ENCODE measurements around the gene COQ2.

The COQ2 gene

GRCh38 chr4:83267830-83268475 lies 16.6 kb downstream of the COQ2 start:
- no peak for TF ChIP-seq TAF1 (IDR thresholded peaks at IDR 0.05; ENCODE audit: borderline replicate concordance, insufficient read depth, low read length)
- no peak for TF ChIP-seq POLR2AphosphoS5 (IDR thresholded peaks at IDR 0.05; ENCODE audit: low read depth, low read length)
- no peak for TF ChIP-seq REST (IDR thresholded peaks at IDR 0.05; ENCODE audit: insufficient read depth in 1 of 2, low read depth in 2 of 2, low read length in 2 of 2)
- no peak for TF ChIP-seq FOXP2 (optimal IDR thresholded peaks at IDR 0.05; ENCODE audit: borderline replicate concordance, extremely low read depth, extremely low read length, insufficient read depth)
- TF ChIP-seq SIN3A (IDR thresholded peaks at IDR 0.05; ENCODE audit: borderline replicate concordance, insufficient read depth, low read length), result no peak

- TF ChIP-seq POLR2AphosphoS5 (IDR thresholded peaks at IDR 0.05; ENCODE audit: low read depth, low read length) (no peak), REST (IDR thresholded peaks at IDR 0.05; ENCODE audit: insufficient read depth in 1 of 2, low read depth in 2 of 2, low read length in 2 of 2) (no peak), SIN3A (IDR thresholded peaks at IDR 0.05; ENCODE audit: borderline replicate concordance, insufficient read depth, low read length) (no peak), FOXP2 (optimal IDR thresholded peaks at IDR 0.05; ENCODE audit: borderline replicate concordance, extremely low read depth, extremely low read length, insufficient read depth) (no peak), TAF1 (IDR thresholded peaks at IDR 0.05; ENCODE audit: borderline replicate concordance, insufficient read depth, low read length) (no peak)
Observed at GRCh38 chr4:83267121-83267829, 17.3 kb downstream of the COQ2 start.

- TF ChIP-seq REST (IDR thresholded peaks at IDR 0.05; ENCODE audit: insufficient read depth in 1 of 2, low read depth in 2 of 2, low read length in 2 of 2) (no peak), FOXP2 (optimal IDR thresholded peaks at IDR 0.05; ENCODE audit: borderline replicate concordance, extremely low read depth, extremely low read length, insufficient read depth) (no peak), TAF1 (IDR thresholded peaks at IDR 0.05; ENCODE audit: borderline replicate concordance, insufficient read depth, low read length) (no peak), SIN3A (IDR thresholded peaks at IDR 0.05; ENCODE audit: borderline replicate concordance, insufficient read depth, low read length) (no peak), POLR2AphosphoS5 (IDR thresholded peaks at IDR 0.05; ENCODE audit: low read depth, low read length) (no peak)
Observed at GRCh38 chr4:83266689-83267088, 17.9 kb downstream of the COQ2 start.

- TF ChIP-seq REST (IDR thresholded peaks at IDR 0.05; ENCODE audit: insufficient read depth in 1 of 2, low read depth in 2 of 2, low read length in 2 of 2) (no peak), POLR2AphosphoS5 (IDR thresholded peaks at IDR 0.05; ENCODE audit: low read depth, low read length) (no peak), FOXP2 (optimal IDR thresholded peaks at IDR 0.05; ENCODE audit: borderline replicate concordance, extremely low read depth, extremely low read length, insufficient read depth) (no peak), SIN3A (IDR thresholded peaks at IDR 0.05; ENCODE audit: borderline replicate concordance, insufficient read depth, low read length) (no peak), TAF1 (IDR thresholded peaks at IDR 0.05; ENCODE audit: borderline replicate concordance, insufficient read depth, low read length) (no peak)
Observed at GRCh38 chr4:83263106-83263505, 21.5 kb downstream of the COQ2 start.
